Rectal smooth muscle tissue (tissue), 1 donor: Measurements from ENCODE around the gene CPXM2.

Experiments
- H3K27ac ChIP-seq: one replicate; pipeline ENCODE4 v1.7.0; 2013; ENCODE audit warnings: low read depth, low read length, inconsistent platforms
- H3K27me3 ChIP-seq: one replicate; pipeline ENCODE4 v1.7.0; 2013; ENCODE audit warnings: low read length; ENCODE audit not compliant: control insufficient read depth, insufficient read depth
- H3K36me3 ChIP-seq: one replicate; pipeline ENCODE4 v1.7.0; 2013; ENCODE audit warnings: low read length; ENCODE audit not compliant: control insufficient read depth, insufficient read depth
- H3K4me1 ChIP-seq: one replicate; pipeline ENCODE4 v1.7.0; 2013; ENCODE audit warnings: low read length; ENCODE audit not compliant: control insufficient read depth, insufficient read depth
- H3K4me3 ChIP-seq: one replicate; pipeline ENCODE4 v1.7.0; 2013; ENCODE audit warnings: low read length
- H3K9ac ChIP-seq: one replicate; pipeline ENCODE4 v1.7.0; 2013; ENCODE audit warnings: low read length

The CPXM2 gene

DNA sequence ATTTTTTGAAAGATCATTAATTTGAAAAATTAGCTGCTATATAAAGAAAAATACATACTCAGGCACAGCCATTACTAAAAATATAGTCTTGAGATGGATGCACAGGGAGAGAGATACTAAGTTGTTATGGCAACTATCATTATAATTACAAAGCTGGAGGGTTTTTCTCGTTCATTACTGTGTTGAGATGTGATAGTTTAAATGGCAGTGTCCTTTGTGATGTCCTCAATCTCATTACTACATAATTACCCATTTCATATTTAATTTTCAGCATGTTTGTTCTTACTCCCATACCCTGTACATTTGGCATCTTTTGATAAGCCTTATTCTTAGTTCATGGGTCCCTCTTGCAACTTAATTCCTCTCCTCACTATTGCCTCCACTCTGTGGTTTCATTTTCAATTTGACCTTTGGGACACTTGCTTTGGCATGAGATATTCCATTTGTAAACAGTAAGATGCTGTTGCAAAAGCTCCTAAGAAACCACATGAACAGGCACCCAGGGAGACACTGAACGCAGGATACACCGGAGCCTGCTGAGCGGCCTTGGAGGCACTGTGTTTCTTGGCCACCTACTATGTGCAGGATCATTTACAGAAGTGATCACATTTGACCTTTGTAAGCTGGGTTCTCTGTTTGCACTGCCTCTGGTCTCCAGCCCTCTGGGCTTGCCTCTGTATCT lies 4.8 kb upstream of the CPXM2 start:
- Histone ChIP-seq H3K36me3 (no peaks in the 10 kb centered on the region), H3K27ac (peak overlapping the region; percentile 47), H3K27me3 (no peaks in the 10 kb centered on the region), H3K4me1 (peaks cover 12% of the 10 kb centered on the region), H3K9ac (no peak overlapping the region), H3K4me3 (no peak overlapping the region)

DNA sequence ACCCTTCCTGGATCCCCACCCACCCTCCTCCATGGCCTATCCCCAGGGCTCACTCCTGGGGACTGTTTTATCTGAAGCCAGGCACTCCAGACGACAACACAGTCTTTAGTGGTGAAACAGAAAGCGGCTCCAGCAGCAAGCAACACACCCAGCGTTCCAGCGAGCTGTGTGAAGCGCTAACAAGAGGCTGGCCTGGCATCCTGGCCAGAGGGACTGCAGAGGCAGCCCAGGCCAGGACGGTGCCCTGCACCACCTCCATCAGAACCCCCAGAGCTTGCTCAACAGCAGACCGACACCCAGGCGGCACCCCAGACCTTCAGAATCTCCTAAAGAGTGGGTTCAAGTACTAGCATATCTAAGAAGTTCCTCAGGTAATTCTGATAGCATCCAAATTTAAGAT lies 2.0 kb upstream of the CPXM2 start:
- peak overlapping the region; percentile 95 for H3K27ac ChIP-seq
- H3K9ac ChIP-seq: no peak overlapping the region
- peaks cover 12% of the 10 kb centered on the region for H3K4me1 ChIP-seq
- no peak overlapping the region for H3K4me3 ChIP-seq
- no peaks in the 10 kb centered on the region for H3K36me3 ChIP-seq
- no peaks in the 10 kb centered on the region for H3K27me3 ChIP-seq

DNA sequence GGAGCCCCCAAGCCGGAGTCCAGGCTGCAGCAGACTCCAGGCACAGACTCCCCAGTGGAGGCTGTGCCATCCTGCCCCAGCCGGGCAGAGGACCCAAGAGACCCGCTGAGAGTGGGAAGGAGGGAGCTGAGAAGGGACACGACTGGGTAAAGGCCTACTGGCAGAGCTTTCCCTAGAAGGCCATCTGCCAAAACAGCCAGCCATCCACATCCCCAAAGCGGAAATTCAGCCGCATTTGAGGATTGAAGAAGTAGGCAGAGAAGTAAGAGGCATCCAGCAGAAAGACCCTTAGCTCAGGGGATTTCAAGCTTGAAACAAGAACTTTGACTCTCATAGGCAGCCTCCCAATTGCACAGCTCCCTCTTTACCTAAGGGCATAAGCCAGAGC lies 857 bp downstream of the CPXM2 start:
- H3K27me3 ChIP-seq: no peaks in the 10 kb centered on the region
- H3K27ac ChIP-seq: peak overlapping the region; percentile 95
- H3K36me3 ChIP-seq: no peaks in the 10 kb centered on the region
- H3K4me1 ChIP-seq: peaks cover 29% of the 10 kb centered on the region
- peak overlapping the region; percentile 68 for H3K4me3 ChIP-seq
- H3K9ac ChIP-seq: peak overlapping the region; percentile 64

DNA sequence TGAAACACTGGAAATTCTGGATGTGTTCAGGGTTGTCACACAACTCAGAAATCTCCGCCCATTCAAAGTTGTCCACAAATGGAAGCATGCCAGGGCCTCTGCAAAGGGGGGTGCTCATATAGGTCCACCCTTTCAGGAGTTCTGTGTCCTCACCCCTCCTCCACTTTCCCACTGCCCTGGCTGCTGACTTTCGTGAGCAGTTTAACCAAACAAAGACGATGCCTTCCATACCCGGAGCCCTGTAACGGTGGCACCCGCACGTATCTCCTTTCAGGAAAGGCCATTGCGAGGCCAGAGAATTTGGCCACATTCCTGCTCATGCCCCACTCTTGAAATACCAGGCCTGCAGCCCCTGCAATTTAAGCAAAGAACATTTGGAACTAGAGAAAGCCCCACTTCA lies 1.4 kb downstream of the CPXM2 start:
- peak overlapping the region; percentile 95 for H3K27ac ChIP-seq
- peaks cover 31% of the 10 kb centered on the region for H3K4me1 ChIP-seq
- no peaks in the 10 kb centered on the region for H3K36me3 ChIP-seq
- no peaks in the 10 kb centered on the region for H3K27me3 ChIP-seq
- no peak overlapping the region for H3K9ac ChIP-seq
- peak overlapping the region; percentile 68 for H3K4me3 ChIP-seq

DNA sequence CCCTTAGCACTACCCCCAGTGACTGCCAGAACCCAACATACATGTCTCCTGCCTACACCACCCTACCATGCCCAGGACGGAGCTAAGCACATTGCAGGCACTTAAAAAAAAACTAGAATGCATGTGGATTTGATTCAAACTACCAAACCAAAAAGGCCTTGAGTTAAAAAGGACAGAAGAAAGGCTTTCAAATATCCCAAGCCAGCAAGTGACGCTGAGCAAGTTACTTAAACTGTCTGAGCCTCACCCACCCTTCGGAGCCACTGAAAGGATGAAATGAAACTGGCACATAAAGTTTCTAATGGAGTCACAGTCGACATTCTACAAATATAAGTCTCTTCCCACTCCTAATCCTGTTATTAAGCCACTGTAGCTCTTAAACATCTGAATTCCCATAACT lies 1.8 kb downstream of the CPXM2 start:
- H3K4me3 ChIP-seq: peak overlapping the region; percentile 68
- no peaks in the 10 kb centered on the region for H3K27me3 ChIP-seq
- H3K9ac ChIP-seq: no peak overlapping the region
- H3K27ac ChIP-seq: peak overlapping the region; percentile 95
- peaks cover 32% of the 10 kb centered on the region for H3K4me1 ChIP-seq
- H3K36me3 ChIP-seq: no peaks in the 10 kb centered on the region

DNA sequence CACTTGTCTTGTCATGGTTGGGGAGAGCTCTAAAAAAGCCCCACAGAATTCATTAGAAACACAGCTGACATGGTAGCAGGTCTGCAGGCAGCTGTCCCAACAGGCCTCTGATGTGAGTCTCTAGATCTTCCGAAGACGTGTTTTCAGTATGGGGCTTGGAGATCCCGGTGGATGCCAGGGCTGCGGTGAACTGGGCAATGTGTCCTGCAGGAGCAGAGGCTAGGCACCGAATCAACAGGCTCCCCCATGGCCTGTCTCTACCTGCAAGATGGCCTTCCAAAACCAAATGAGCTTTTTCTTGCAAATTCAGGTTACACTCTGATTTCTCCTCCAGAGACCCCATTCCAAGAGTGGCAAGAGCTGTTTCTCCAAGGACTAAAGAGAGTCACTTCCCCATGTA lies 2.9 kb downstream of the CPXM2 start:
- peaks cover 35% of the 10 kb centered on the region for H3K4me1 ChIP-seq
- peak overlapping the region; percentile 9 for H3K4me3 ChIP-seq
- no peaks in the 10 kb centered on the region for H3K36me3 ChIP-seq
- H3K27me3 ChIP-seq: no peaks in the 10 kb centered on the region
- H3K9ac ChIP-seq: no peak overlapping the region
- H3K27ac ChIP-seq: peak overlapping the region; percentile 95

DNA sequence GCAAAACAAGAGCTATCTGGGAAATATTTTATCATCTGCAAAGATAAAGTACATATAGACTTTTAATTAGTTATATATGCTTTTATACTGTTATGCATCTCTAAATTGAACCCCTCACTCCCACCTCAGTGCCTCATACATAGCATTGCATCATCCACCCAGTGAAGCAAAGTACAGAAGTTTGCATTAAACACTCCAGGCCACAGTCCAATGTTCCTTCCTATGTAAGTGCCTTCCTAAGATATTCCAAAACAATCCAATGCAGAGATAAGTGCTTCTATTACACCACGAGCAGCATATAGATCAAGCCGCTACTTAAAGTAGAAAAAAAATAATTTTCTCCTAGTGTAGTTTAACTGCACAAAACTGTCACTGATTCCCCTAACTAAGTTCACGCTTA lies 3.4 kb downstream of the CPXM2 start:
- Histone ChIP-seq H3K36me3 (no peaks in the 10 kb centered on the region), H3K4me1 (peaks cover 37% of the 10 kb centered on the region), H3K27ac (peak overlapping the region; percentile 95), H3K9ac (no peak overlapping the region), H3K4me3 (peak overlapping the region; percentile 11), H3K27me3 (no peaks in the 10 kb centered on the region)

DNA sequence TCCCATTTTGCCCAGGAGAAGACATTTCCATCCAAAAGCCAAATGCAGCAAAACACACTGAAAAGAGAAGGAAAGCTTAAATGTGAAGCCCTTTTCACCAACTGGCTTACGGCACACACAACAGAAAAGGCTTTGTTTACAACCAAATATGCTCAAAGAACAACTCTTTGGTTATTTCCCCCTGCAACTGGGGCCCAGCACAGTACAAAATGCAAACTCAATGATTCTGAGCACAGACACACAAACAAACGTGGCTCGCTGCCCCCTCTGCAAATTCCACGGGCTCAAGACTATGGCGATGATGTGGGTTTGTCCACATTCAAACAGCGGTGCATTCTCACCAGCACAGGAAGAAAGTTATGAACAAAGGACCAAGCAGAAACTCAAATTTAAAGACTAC lies 5.3 kb downstream of the CPXM2 start:
- Histone ChIP-seq H3K4me3 (no peak overlapping the region), H3K36me3 (no peaks in the 10 kb centered on the region), H3K9ac (no peak overlapping the region), H3K27ac (peak overlapping the region; percentile 55), H3K27me3 (no peaks in the 10 kb centered on the region), H3K4me1 (peaks cover 33% of the 10 kb centered on the region)

DNA sequence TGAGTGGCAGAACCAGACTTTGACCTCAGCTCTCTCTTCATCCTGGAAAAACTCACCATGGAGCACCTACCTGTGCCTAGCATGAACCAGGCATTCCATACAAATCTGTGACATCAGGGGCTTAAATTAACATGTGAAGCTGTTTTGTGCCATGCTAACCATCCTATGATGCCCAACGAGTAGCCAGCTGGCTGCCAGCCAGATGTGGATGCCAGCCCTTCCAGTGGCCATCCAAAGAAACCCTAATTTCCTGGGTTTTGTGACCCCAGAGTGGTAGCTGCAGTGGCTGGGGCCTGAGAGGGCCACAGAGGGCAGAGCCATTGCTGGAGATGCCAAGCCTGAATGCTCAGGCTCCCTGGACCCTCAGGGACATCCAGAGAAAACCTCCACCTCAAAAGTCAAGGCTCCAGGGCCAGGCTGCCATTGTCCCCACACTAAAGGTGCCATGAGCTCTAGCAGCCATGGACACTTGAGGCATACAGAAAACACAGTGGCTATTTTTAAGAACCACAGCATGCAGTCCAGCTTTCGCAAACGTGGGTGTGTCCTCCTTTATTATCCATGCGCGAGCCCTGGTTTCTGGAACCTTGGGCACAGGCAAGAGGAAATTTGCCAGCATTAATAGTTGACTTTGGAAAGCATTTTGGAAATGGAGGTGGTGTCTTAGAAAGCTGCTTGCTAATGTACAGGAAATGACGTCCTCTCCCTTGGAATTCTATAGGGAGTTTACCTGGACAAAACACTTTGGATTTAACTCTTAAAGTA lies 6.0 kb downstream of the CPXM2 start:
- no peaks in the 10 kb centered on the region for H3K36me3 ChIP-seq
- no peaks in the 10 kb centered on the region for H3K27me3 ChIP-seq
- no peak overlapping the region for H3K4me3 ChIP-seq
- peaks cover 33% of the 10 kb centered on the region for H3K4me1 ChIP-seq
- peak overlapping the region; percentile 55 for H3K27ac ChIP-seq
- H3K9ac ChIP-seq: no peak overlapping the region

DNA sequence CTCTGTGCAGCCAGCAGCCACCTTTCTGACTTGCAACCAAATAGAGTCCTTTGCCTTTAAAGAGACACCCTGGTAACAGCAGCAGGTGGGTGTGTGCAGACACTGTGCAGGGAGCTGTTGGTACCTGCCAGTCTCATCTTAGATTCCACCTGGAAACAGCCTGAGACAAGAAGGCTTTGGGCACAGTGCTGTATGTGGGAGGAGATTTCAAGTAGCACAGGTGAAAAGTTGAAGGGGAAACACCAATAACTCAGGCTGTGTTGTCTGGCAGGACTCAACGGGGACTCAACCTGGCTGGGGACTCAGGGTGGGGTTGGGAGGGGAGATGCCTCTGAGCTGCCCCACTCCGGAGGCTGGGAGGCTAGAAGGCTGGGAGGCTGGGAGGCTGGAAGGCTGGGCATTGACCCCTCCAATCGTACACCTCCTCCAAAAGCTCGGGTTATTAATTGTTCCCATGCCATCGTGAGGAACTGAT lies 6.7 kb downstream of the CPXM2 start:
- no peak overlapping the region for H3K9ac ChIP-seq
- no peaks in the 10 kb centered on the region for H3K27me3 ChIP-seq
- H3K4me3 ChIP-seq: no peak overlapping the region
- H3K4me1 ChIP-seq: peaks cover 33% of the 10 kb centered on the region
- no peaks in the 10 kb centered on the region for H3K36me3 ChIP-seq
- H3K27ac ChIP-seq: peak overlapping the region; percentile 55

DNA sequence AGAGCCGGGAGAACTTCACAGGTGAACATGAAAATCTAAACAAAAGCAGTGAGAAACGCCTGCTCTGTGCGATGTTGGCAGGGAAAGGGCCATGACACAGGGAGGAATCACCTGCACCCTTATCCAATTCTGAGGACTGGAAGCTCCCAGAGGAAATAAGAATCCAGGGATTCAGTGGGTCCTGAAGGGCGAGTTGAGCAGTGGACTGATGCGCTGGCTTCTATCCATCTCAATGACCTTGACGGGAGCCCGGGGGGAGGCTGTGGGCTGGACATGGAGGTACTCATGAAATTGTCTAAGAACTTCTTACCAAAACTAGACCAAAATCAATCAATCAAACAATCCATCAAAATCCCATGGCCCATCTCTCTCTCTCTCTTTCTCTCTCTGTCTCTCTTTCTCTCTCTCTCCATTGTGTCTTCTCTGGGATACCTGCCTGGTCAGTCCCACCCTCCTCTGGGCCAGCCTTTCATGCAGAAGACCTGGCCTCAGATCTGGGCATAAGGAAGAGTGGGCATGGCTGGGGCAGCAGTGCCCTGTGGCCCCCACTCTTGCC lies 7.2 kb downstream of the CPXM2 start:
- Histone ChIP-seq H3K4me1 (peaks cover 37% of the 10 kb centered on the region), H3K36me3 (no peaks in the 10 kb centered on the region), H3K9ac (no peak overlapping the region), H3K4me3 (no peak overlapping the region), H3K27me3 (no peaks in the 10 kb centered on the region), H3K27ac (peak overlapping the region; percentile 55)

DNA sequence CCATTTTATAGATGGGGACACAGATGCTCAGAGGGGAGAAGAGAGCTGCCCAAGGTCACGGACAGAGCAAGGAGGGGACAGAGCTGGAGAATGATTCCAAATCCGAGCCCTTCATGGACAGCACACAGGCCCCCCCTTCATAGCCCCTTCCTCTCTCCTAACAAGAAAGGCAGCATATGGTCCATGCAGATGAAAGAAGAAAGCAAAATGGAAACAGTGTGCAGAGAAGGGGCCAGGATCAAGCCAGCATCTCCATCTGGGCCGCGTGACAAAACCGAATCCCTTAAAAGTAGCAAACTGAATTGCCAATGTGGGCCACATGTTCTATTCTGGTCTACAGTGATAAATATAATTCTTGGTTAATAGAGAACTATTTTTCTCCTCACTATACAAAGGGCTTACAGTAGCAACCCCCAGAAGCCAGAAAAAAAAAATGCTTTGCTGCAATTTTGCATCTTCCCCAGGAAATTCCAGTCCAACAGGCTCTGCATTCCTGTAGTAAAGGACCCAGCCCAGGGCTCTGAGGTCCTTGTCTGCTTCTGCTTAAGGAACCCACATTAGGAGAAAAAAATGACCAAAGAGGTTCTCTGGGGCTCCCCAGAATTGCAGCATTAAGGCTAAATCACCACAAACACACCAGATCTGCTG lies 7.8 kb downstream of the CPXM2 start:
- Histone ChIP-seq H3K4me1 (peaks cover 40% of the 10 kb centered on the region), H3K27ac (peak overlapping the region; percentile 68), H3K4me3 (no peak overlapping the region), H3K9ac (no peak overlapping the region), H3K36me3 (no peaks in the 10 kb centered on the region), H3K27me3 (no peaks in the 10 kb centered on the region)
